CD4-positive, alpha-beta T cell (primary cell): ENCODE data around the gene CDC42SE1. TPM values are rescaled to one million over a fixed set of nuclear protein-coding genes. Genes with fewer than 3 reads are reported as not detected.
"Not testable (repeated sequence)": the region's sequence is repeated elsewhere in the genome, so short reads cannot be mapped to it uniquely, and the experiment has no call there.

Experiments
- ATAC-seq: fragments of 200-7000 bp; cut with Tn5 transposase; one replicate; pipeline ENCODE4 v1.10.0; 2022; ENCODE audit warnings: mild to moderate bottlenecking; ENCODE audit not compliant: poor library complexity
- CTCF ChIA-PET: fragments of 350-600 bp; sonication (Branson Sonifier 250); formaldehyde crosslinking; loops from one replicate; lab custom pipeline; 2021; ENCODE audit warnings: antibody characterized with exemption, inconsistent platforms; lab: Charles Lee
- POLR2A ChIA-PET: fragments of 350-600 bp; sonication (Branson Sonifier 250); formaldehyde crosslinking; loops from one replicate; lab custom pipeline; 2021; ENCODE audit warnings: antibody characterized with exemption, inconsistent platforms; lab: Charles Lee
- DNase-seq, 14 experiments: peaks; one replicate each; pipeline ENCODE4 v3.0.0-alpha.2; 2013 to 2020; ENCODE audit warnings: mixed read lengths in 2 of 14
- H3K27ac ChIP-seq, 2 donors: one replicate each; pipeline versions ENCODE4 v1.5.1 to v1.7.0; 2013; ENCODE audit warnings: low read length in 2 of 2, low read depth in 1 of 2, mild to moderate bottlenecking in 1 of 2
- H3K27me3 ChIP-seq, 2 experiments: 1 replicate in 1 of 2; 2 replicates in 1 of 2; pipeline versions ENCODE4 v1.6.1 to v1.7.0; 2013; ENCODE audit warnings: low read length in 2 of 2, control low read depth in 1 of 2, mild to moderate bottlenecking in 1 of 2, moderate library complexity in 1 of 2; ENCODE audit not compliant: insufficient read depth in 2 of 2, control insufficient read depth in 1 of 2
- H3K36me3 ChIP-seq: one replicate; pipeline ENCODE4 v1.6.1; 2013; ENCODE audit warnings: low read length, control low read depth; ENCODE audit not compliant: insufficient read depth
- H3K4me1 ChIP-seq: one replicate; pipeline ENCODE4 v1.6.1; 2013; ENCODE audit warnings: low read length, control low read depth; ENCODE audit not compliant: insufficient read depth
- H3K4me3 ChIP-seq: one replicate; pipeline ENCODE4 v1.5.1; 2013; ENCODE audit warnings: mild to moderate bottlenecking, low read length, moderate library complexity
- H3K9me3 ChIP-seq, 2 experiments: 1 replicate in 1 of 2; 2 replicates in 1 of 2; pipeline versions ENCODE4 v1.6.1 to v1.7.0; 2013; ENCODE audit warnings: low read length in 2 of 2, mild to moderate bottlenecking in 2 of 2, control low read depth in 1 of 2, moderate library complexity in 1 of 2; ENCODE audit not compliant: control insufficient read depth in 1 of 2, insufficient read depth in 1 of 2
- H3K27ac Mint-ChIP-seq: one replicate; pipeline ENCODE4 v1.8.0; 2020; ENCODE audit warnings: mixed read lengths
- H3K27me3 Mint-ChIP-seq: one replicate; pipeline ENCODE4 v1.8.0; 2021; ENCODE audit warnings: mixed read lengths
- H3K36me3 Mint-ChIP-seq: one replicate; pipeline ENCODE4 v1.8.0; 2021; ENCODE audit warnings: low read depth, mixed read lengths
- H3K4me1 Mint-ChIP-seq: one replicate; pipeline ENCODE4 v1.8.0; 2021; ENCODE audit warnings: low read depth, mixed read lengths
- H3K4me3 Mint-ChIP-seq: one replicate; pipeline ENCODE4 v1.8.0; 2020; ENCODE audit warnings: mild to moderate bottlenecking, mixed read lengths
- H3K9me3 Mint-ChIP-seq: one replicate; pipeline ENCODE4 v1.8.0; 2020; ENCODE audit warnings: mixed read lengths
- intact Hi-C, 2 experiments: fragments of 100-400 bp; cut with DNase I in 1 of 2; cut with micrococcal nuclease in 1 of 2; formaldehyde crosslinking; loops; one replicate each; pipeline versions ENCODE4 v1.15.1 to v1.9.0; 2023 to 2025; cut with DNase I, micrococcal nuclease
- total RNA-seq, 174 experiments: library from RNA in 2 of 174; stranded (reverse) in 2 of 174; gene quantifications; one replicate each; pipeline ENCODE4 v1.2.3 and lab custom pipeline; 2021 to 2026
- TF ChIP-seq, protein P1 (sequence below): fragments of 200-600 bp; IDR thresholded peaks from one replicate; pipeline ENCODE4 v1.8.0; 2022; ENCODE audit warnings: antibody characterized with exemption, mild to moderate bottlenecking

The CDC42SE1 gene
- total RNA-seq, 2 experiments from 2014 or later: 401 to 404 TPM

DNA sequence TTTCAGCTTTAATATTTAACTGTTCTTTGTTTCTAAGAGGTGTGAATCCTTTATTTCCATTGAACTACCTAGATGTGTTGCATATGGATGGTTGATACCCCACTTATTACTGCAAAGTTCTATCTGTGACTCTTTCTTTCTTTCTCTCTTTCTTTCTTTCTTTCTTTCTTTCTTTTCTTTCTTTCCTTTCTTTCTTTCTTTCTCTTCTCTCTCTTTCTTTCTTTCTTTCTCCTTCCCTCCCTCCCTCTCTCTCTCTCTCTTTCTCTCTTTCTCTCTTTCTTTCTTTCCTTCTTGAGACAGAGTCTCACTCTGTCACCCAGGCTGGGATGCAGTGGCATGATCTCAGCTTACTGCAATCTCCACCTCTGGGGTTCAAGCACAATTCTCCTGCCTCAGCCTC is 45.2 kb upstream of the CDC42SE1 start:
- H3K4me1 ChIP-seq: no peaks in the 10 kb centered on the region
- POLR2A ChIA-PET: no interaction called here
- H3K9me3 ChIP-seq: no peaks in the 10 kb centered on the region
- TF ChIP-seq, protein P1, sequence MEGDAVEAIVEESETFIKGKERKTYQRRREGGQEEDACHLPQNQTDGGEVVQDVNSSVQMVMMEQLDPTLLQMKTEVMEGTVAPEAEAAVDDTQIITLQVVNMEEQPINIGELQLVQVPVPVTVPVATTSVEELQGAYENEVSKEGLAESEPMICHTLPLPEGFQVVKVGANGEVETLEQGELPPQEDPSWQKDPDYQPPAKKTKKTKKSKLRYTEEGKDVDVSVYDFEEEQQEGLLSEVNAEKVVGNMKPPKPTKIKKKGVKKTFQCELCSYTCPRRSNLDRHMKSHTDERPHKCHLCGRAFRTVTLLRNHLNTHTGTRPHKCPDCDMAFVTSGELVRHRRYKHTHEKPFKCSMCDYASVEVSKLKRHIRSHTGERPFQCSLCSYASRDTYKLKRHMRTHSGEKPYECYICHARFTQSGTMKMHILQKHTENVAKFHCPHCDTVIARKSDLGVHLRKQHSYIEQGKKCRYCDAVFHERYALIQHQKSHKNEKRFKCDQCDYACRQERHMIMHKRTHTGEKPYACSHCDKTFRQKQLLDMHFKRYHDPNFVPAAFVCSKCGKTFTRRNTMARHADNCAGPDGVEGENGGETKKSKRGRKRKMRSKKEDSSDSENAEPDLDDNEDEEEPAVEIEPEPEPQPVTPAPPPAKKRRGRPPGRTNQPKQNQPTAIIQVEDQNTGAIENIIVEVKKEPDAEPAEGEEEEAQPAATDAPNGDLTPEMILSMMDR: no peak
- H3K27me3 ChIP-seq: no peaks in the 10 kb centered on the region
- Mint-ChIP-seq H3K4me1 (no peaks in the 10 kb centered on the region), H3K4me3 (no peak overlapping the region), H3K9me3 (no peaks in the 10 kb centered on the region), H3K27ac (no peak overlapping the region), H3K27me3 (no peaks in the 10 kb centered on the region), H3K36me3 (peaks cover 47% of the 10 kb centered on the region)
- H3K36me3 ChIP-seq: peaks cover 29% of the 10 kb centered on the region
- intact Hi-C loops: no loop called here
- CTCF ChIA-PET: no interaction called here
- H3K27ac ChIP-seq: no peak overlapping the region
- ATAC-seq (no peak), DNase-seq (no peak)
- no peak overlapping the region for H3K4me3 ChIP-seq

DNA sequence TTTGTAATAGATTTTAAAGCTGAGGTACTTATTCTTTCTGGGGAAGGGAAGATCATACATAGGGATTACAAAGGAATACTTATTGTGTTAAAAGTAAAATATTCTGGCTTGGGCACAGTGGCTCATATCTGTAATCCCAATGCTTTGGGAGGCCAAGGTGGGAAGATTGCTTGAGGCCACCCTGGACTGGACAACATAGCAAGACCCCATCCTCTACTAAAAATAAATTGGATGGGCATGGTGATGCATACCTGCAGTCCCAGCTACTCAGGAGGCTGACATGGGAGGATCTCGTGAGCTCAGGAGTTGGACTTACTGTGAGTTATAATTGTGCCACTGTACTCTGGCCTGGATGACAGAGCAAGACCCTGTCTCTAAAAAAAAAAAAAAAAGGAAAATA is 38.7 kb upstream of the CDC42SE1 start:
- Histone ChIP-seq H3K4me1 (no peaks in the 10 kb centered on the region), H3K4me3 (no peak overlapping the region), H3K36me3 (peaks cover 16% of the 10 kb centered on the region), H3K27ac (no peak overlapping the region), H3K9me3 (no peaks in the 10 kb centered on the region), H3K27me3 (no peaks in the 10 kb centered on the region)
- no peaks in the 10 kb centered on the region for H3K4me1 Mint-ChIP-seq
- intact Hi-C loops: loop anchor here in 1 of 2 experiments (5.0 kb wide), 1 partner anchor 154 kb away; the partner anchor contains the start of gene PSMD4
- TF ChIP-seq, protein P1: no peak
- DNase-seq (no peak), ATAC-seq (no peak)
- ChIA-PET POLR2A (interaction anchor here (4.4 kb wide), 1 partner anchor 59 kb away, joined by 64 read pairs; the partner anchor contains the start of gene TNFAIP8L2), CTCF (interaction anchor here (1.1 to 1.4 kb wide), 2 partner anchors 16 to 27 kb away, joined by 3 to 4 read pairs; partner anchors contain the start of gene GABPB2)
- H3K4me3 Mint-ChIP-seq: no peak overlapping the region
- H3K9me3 Mint-ChIP-seq: no peaks in the 10 kb centered on the region
- peaks cover 17% of the 10 kb centered on the region for H3K36me3 Mint-ChIP-seq
- H3K27ac Mint-ChIP-seq: no peak overlapping the region
- H3K27me3 Mint-ChIP-seq: no peaks in the 10 kb centered on the region

DNA sequence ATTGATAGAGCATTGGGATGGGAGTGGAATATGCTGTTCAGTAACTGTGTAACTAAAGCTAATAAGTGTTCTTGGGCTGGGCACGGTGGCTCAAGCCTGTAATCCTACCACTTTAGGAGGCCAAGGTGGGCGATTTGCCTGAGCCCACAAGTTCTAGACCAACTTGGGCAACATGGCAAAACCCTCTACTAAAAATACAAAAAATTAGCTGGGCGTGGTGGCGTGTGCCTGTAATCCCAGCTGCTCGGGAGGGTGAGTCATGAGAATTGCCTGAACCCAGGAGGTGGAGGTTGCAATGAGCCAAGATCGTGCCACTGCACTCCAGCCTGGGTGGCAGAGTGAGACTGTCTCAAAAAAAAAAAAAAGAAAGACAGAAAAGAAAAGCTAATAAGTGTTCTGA is 38.0 kb upstream of the CDC42SE1 start:
- intact Hi-C loops: loop anchor here in 1 of 2 experiments (5.0 kb wide), 1 partner anchor 155 kb away; the partner anchor contains the start of gene PSMD4
- not testable (repeated sequence) for H3K4me1 Mint-ChIP-seq, H3K9me3 ChIP-seq, H3K27ac ChIP-seq, H3K4me3 Mint-ChIP-seq, H3K4me3 ChIP-seq, H3K9me3 Mint-ChIP-seq, H3K27me3 Mint-ChIP-seq, H3K27ac Mint-ChIP-seq, DNase-seq, ATAC-seq, H3K4me1 ChIP-seq, H3K27me3 ChIP-seq
- ChIA-PET POLR2A (interaction anchor here (4.4 kb wide), 1 partner anchor 60 kb away, joined by 64 read pairs; the partner anchor contains the start of gene TNFAIP8L2), CTCF (interaction anchor here (1.1 to 1.5 kb wide), 3 partner anchors 16 to 60 kb away, joined by 3 to 4 read pairs (median 3); partner anchors contain the start of genes GABPB2 and TNFAIP8L2)
- H3K36me3 ChIP-seq: peaks cover 19% of the 10 kb centered on the region
- H3K36me3 Mint-ChIP-seq: peaks cover 22% of the 10 kb centered on the region
